Measurements from ENCODE around the gene ZCCHC4.

The ZCCHC4 gene

GRCh38 chr4:25312496-25313200 is at the start of gene ZCCHC4:
TSS of gene ZCCHC4 (plus strand) at chr4:25312774. CDS start at chr4:25312810, 36 bp downstream.
- DNase-seq: peak in 1 of 2 experiments; percentile 31

- DNase-seq: no peak
Measured at GRCh38 chr4:25271866-25272265, 40.7 kb upstream of the ZCCHC4 start.

GRCh38 chr4:25280210-25280609 is 32.4 kb upstream of the ZCCHC4 start:
- no peak for DNase-seq

- no peak for DNase-seq
Measured at GRCh38 chr4:25283948-25284347, 28.6 kb upstream of the ZCCHC4 start.

GRCh38 chr4:25284466-25284865 is 28.1 kb upstream of the ZCCHC4 start:
- DNase-seq: no peak

- DNase-seq: no peak
Measured at GRCh38 chr4:25290490-25291067, 22.0 kb upstream of the ZCCHC4 start.

GRCh38 chr4:25291158-25291733 is 21.3 kb upstream of the ZCCHC4 start:
- DNase-seq: no peak

- no peak for DNase-seq
Measured at GRCh38 chr4:25297528-25298242, 14.9 kb upstream of the ZCCHC4 start.

- no peak for DNase-seq
Measured at GRCh38 chr4:25299476-25300203, 12.9 kb upstream of the ZCCHC4 start.

- DNase-seq: no peak
Measured at GRCh38 chr4:25301471-25301870, 11.1 kb upstream of the ZCCHC4 start.

- DNase-seq: no peak
Measured at GRCh38 chr4:25302626-25303025, 9.9 kb upstream of the ZCCHC4 start.

- DNase-seq: no peak
Measured at GRCh38 chr4:25303578-25303977, 9.0 kb upstream of the ZCCHC4 start.

- no peak for DNase-seq
Measured at GRCh38 chr4:25306518-25307057, 6.0 kb upstream of the ZCCHC4 start.

GRCh38 chr4:25307596-25307995 is 5.0 kb upstream of the ZCCHC4 start:
- DNase-seq: no peak

GRCh38 chr4:25308306-25308705 is 4.3 kb upstream of the ZCCHC4 start:
- no peak for DNase-seq

- DNase-seq: no peak
Measured at GRCh38 chr4:25308761-25309160, 3.8 kb upstream of the ZCCHC4 start.

- no peak for DNase-seq
Measured at GRCh38 chr4:25310066-25310802, 2.3 kb upstream of the ZCCHC4 start.

- DNase-seq: no peak
Measured at GRCh38 chr4:25310803-25311166, 1.8 kb upstream of the ZCCHC4 start.

GRCh38 chr4:25313201-25313895 is 774 bp downstream of the ZCCHC4 start:
- DNase-seq: no peak

GRCh38 chr4:25320336-25320735 is 7.8 kb downstream of the ZCCHC4 start:
- DNase-seq: no peak

- no peak for DNase-seq
Measured at GRCh38 chr4:25320773-25321172, 8.2 kb downstream of the ZCCHC4 start.

Measured in cerebellar nuclear complex (tissue), 1 donor.